Measurements from ENCODE around the gene AKAP8L. TPM values are rescaled to one million over a fixed set of nuclear protein-coding genes. Genes with fewer than 3 reads are reported as not detected.
A peak's percentile ranks its signal among the peaks of the same experiment; 100 is the strongest.
"Not testable (repeated sequence)": the region's sequence is repeated elsewhere in the genome, so short reads cannot be mapped to it uniquely, and the experiment has no call there.

AKAP8L gene
- total RNA-seq, 2 donors from 2014 or later, result 147 to 196 TPM

- Histone ChIP-seq H3K27me3 (no peaks in the 10 kb centered on the region), H3K36me3 (replicated peaks in 1 of 2; ENCODE audit: insufficient read depth in 1 of 2, low read depth in 2 of 2) (peaks cover 22 to 27% of the 10 kb centered on the region in 2 donors), H3K27ac (no peak overlapping the region), H3K4me3 (no peak overlapping the region), H3K4me1 (no peaks in the 10 kb centered on the region), H3K9me3 (no peaks in the 10 kb centered on the region)
- ATAC-seq, result no peak
- intact Hi-C loops (cut with DNase I), result no loop called here
- 85 to 88% methylated on average over 25 to 27 of the region's 27 CpGs for WGBS, 2 donors
- no peak for TF ChIP-seq POLR2A (IDR thresholded peaks at IDR 0.05)
- no peak for TF ChIP-seq CTCF (IDR thresholded peaks at IDR 0.05)
- DNase-seq, result no peak
Measured at GRCh38 chr19:15354566-15355296, 64.1 kb downstream of the AKAP8L start.

DNA sequence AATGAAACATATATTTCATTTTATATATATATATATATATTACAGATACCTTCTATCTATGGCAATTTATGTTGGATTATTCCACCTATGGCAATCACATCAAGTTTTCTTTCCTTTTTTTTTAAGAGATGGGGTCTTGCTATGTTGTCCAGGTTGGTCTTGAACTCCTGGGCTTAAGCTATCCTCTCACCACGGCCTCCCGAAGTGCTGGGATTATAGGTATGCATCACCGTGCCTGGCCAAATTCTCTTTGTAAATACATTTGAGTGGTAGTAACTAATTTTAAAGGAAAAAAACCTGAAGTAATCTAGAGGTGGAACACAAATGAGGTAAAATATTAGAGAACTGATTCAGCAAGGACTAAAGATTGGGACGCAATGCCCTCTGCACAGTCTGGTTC lies 64.9 kb downstream of the AKAP8L start:
- intact Hi-C loops (cut with DNase I), result no loop called here
- no peak for TF ChIP-seq POLR2A (IDR thresholded peaks at IDR 0.05)
- TF ChIP-seq CTCF (IDR thresholded peaks at IDR 0.05), result no peak
- no peak overlapping the region for H3K27ac ChIP-seq
- peaks cover 16 to 22% of the 10 kb centered on the region in 2 donors for H3K36me3 ChIP-seq (replicated peaks in 1 of 2; ENCODE audit: insufficient read depth in 1 of 2, low read depth in 2 of 2)
- H3K4me1 ChIP-seq, result no peaks in the 10 kb centered on the region
- ATAC-seq, result no peak
- DNase-seq, result no peak
- no peaks in the 10 kb centered on the region for H3K27me3 ChIP-seq
- 86 to 89% methylated on average over 4 of the region's 4 CpGs for WGBS, 2 donors
- H3K4me3 ChIP-seq, result no peak overlapping the region
- no peaks in the 10 kb centered on the region for H3K9me3 ChIP-seq

DNA sequence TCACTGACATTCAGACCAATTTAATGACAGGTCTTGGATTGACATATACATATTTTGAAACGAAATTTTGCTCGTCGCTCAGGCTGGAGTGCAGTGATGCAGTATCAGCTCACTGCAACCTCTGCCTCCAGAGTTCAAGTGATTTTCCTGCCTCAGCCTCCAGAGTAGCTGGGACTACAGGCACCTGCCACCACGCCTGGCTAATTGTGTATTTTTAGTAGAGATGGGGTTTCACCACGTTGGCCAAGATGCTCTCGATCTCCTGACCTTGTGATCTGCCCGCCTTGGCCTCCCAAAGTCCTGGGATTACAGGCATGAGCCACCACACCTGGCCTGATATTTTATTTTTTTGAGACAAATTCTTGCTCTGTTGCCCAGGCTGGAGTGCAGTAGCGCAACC lies 66.3 kb downstream of the AKAP8L start:
- intact Hi-C loops (cut with DNase I); H3K4me3 ChIP-seq; ATAC-seq; H3K9me3 ChIP-seq; H3K4me1 ChIP-seq; H3K27me3 ChIP-seq; H3K27ac ChIP-seq; DNase-seq: not testable (repeated sequence)
- peaks cover 7 to 13% of the 10 kb centered on the region in 2 donors for H3K36me3 ChIP-seq (replicated peaks in 1 of 2; ENCODE audit: insufficient read depth in 1 of 2, low read depth in 2 of 2)
- 88 to 89% methylated on average over 8 of the region's 8 CpGs for WGBS, 2 donors

GRCh38 chr19:15341328-15341727 lies 77.5 kb downstream of the AKAP8L start:
- H3K4me1 ChIP-seq; H3K36me3 ChIP-seq (replicated peaks in 1 of 2; ENCODE audit: insufficient read depth in 1 of 2, low read depth in 2 of 2); H3K9me3 ChIP-seq; intact Hi-C loops (cut with DNase I); H3K27me3 ChIP-seq; DNase-seq; H3K4me3 ChIP-seq; ATAC-seq; H3K27ac ChIP-seq: not testable (repeated sequence)
- 94 to 97% methylated on average over 11 of the region's 11 CpGs for WGBS, 2 donors

- TF ChIP-seq CTCF (IDR thresholded peaks at IDR 0.05), result no peak
- TF ChIP-seq POLR2A (IDR thresholded peaks at IDR 0.05), result no peak
- Histone ChIP-seq H3K4me3 (no peak overlapping the region), H3K4me1 (peaks cover 16% of the 10 kb centered on the region), H3K27me3 (no peaks in the 10 kb centered on the region), H3K36me3 (replicated peaks in 1 of 2; ENCODE audit: insufficient read depth in 1 of 2, low read depth in 2 of 2) (no peaks in the 10 kb centered on the region), H3K9me3 (no peaks in the 10 kb centered on the region), H3K27ac (no peak overlapping the region)
- ATAC-seq (no peak), DNase-seq (no peak)
- intact Hi-C loops (cut with DNase I), result no loop called here
- 92 to 96% methylated on average over 4 of the region's 4 CpGs for WGBS, 2 donors
Measured at GRCh38 chr19:15340086-15340485, 78.7 kb downstream of the AKAP8L start.

GRCh38 chr19:15337202-15337601 lies 81.6 kb downstream of the AKAP8L start:
- no peak overlapping the region for H3K4me3 ChIP-seq
- peak overlapping the region in 2 of 4 donors; percentile 41 to 52 for H3K27ac ChIP-seq
- no peaks in the 10 kb centered on the region for H3K27me3 ChIP-seq
- ATAC-seq (peak; percentile 18), DNase-seq (no peak)
- WGBS, 2 donors, result 67 to 74% methylated on average over 8 of the region's 8 CpGs
- no peaks in the 10 kb centered on the region for H3K36me3 ChIP-seq (replicated peaks in 1 of 2; ENCODE audit: insufficient read depth in 1 of 2, low read depth in 2 of 2)
- H3K4me1 ChIP-seq, result peaks cover 28% of the 10 kb centered on the region
- H3K9me3 ChIP-seq, result no peaks in the 10 kb centered on the region
- TF ChIP-seq POLR2A (IDR thresholded peaks at IDR 0.05), result no peak
- intact Hi-C loops (cut with DNase I), result no loop called here

GRCh38 chr19:15335992-15336391 lies 82.8 kb downstream of the AKAP8L start:
- H3K4me3 ChIP-seq; H3K27me3 ChIP-seq; intact Hi-C loops (cut with DNase I); ATAC-seq; H3K36me3 ChIP-seq (replicated peaks in 1 of 2; ENCODE audit: insufficient read depth in 1 of 2, low read depth in 2 of 2); H3K9me3 ChIP-seq; H3K27ac ChIP-seq: not testable (repeated sequence)
- peaks cover 29% of the 10 kb centered on the region for H3K4me1 ChIP-seq
- peak in 1 of 4 donors; percentile 49 for DNase-seq
- WGBS, 2 donors, result 52 to 62% methylated on average over 7 of the region's 7 CpGs
